Left ventricle myocardium superior (tissue), 1 donor: ENCODE results near the gene CACNA1F. TPM values are rescaled to one million over a fixed set of nuclear protein-coding genes. Genes with fewer than 3 reads are reported as not detected.
A peak's percentile ranks its signal among the peaks of the same experiment; 100 is the strongest.

Source experiments
- ATAC-seq: fragments of 200-7000 bp; cut with Tn5 transposase; one replicate; pipeline ENCODE4 v1.9.1; 2020; ENCODE audit warnings: mild to moderate bottlenecking, moderate library complexity
- DNase-seq: peaks from one replicate; pipeline ENCODE4 v3.0.0-alpha.2; 2020
- intact Hi-C: fragments of 100-400 bp; cut with micrococcal nuclease; formaldehyde crosslinking; loops from one replicate; pipeline ENCODE4 v1.11.0; 2022
- total RNA-seq: library from RNA; stranded (reverse); fragmentation: NEBNext Ultra II Directional; extraction: Animal tissue kit (Norgen Biotek cat#: 25700); gene quantifications from one replicate; pipeline ENCODE4 v1.2.1, GENCODE V29; 2021
- donor health status: DM: no; HTN: yes; CAD: no; lungs with severe emphysema.

CACNA1F gene
- total RNA-seq, 1 donor from 2014 or later = 0.47 TPM

DNA sequence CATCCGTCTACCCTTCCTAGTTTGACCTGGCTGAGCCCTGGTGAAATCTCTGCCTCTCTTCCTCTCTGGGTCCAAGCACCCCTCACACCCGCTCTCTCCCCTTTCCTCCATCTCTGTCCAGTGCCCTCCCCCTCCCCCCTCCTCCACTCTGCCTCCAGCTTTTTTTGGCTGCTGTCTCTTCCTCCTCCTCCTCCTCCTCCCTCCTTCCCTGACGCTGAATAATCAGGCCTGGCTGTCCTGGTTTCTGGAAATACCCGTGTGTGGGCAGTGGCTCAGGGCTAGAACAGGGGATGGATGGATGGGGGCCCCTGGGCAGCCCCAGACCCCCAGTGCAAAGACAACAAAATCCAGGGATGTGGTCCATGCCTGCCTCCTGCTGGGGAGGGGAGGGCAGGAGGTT, 28.4 kb downstream of the CACNA1F start:
- intact Hi-C loops = no loop called here
- DNase-seq (no peak), ATAC-seq (no peak)

DNA sequence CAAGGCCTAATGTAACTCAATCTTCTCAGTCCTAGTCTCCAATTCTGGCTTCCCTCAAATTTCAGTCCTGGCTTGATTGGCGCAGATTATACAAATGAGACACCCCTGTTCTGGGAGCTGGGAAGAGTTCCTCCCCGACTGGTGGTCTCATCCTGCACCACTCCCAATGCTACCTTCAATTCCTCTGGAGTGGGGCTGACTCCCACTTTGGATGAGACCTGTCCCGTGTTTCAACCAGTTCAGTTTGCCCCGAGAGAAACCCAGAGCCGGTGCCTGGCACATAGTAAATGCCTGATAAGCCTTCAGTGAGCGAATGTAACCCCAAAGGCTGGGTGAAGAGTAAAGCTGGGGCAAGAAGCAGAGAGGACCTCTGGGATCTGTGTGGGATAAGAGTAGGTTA, 29.1 kb downstream of the CACNA1F start:
- ATAC-seq = no peak
- DNase-seq = no peak
- intact Hi-C loops = no loop called here

DNA sequence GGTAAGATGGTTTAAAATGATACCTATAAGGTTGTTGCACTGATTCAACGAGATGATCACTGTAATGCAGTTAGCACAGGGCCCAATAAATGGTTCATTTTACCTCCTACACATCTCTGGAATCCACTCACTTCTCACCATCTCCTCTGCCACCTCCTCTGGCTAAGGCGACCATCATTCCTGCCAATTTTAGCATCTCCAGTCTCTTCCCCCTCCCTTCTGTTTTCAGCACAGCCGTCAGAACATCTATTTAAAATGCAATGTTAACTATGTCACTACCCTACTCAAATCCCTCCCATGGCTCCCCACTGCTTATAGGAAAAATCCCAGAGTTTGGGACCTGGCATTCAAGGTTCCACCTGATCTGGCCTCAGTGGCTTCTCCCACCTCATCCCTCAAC, 29.6 kb downstream of the CACNA1F start:
- intact Hi-C loops = no loop called here
- DNase-seq (no peak), ATAC-seq (no peak)

DNA sequence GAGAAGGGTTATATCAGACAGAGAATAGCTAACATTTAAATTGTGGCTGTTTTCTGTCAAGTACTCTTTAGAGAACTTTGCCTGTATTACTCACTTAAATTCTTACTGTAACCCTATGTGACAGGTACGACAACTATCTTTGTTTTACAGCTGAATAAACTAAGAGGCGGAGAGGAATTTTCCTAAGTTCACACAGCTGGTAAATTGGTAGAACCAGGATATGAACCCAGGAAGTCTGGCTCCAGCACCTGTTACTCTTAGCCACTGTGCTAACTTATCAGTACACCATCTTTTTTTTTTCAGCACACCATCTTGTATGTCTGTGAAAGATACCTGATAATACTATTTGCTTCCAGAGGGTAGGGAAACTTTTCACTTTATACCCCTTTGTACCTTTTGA, 31.1 kb downstream of the CACNA1F start:
- no peak for ATAC-seq
- intact Hi-C loops = no loop called here
- DNase-seq = no peak

DNA sequence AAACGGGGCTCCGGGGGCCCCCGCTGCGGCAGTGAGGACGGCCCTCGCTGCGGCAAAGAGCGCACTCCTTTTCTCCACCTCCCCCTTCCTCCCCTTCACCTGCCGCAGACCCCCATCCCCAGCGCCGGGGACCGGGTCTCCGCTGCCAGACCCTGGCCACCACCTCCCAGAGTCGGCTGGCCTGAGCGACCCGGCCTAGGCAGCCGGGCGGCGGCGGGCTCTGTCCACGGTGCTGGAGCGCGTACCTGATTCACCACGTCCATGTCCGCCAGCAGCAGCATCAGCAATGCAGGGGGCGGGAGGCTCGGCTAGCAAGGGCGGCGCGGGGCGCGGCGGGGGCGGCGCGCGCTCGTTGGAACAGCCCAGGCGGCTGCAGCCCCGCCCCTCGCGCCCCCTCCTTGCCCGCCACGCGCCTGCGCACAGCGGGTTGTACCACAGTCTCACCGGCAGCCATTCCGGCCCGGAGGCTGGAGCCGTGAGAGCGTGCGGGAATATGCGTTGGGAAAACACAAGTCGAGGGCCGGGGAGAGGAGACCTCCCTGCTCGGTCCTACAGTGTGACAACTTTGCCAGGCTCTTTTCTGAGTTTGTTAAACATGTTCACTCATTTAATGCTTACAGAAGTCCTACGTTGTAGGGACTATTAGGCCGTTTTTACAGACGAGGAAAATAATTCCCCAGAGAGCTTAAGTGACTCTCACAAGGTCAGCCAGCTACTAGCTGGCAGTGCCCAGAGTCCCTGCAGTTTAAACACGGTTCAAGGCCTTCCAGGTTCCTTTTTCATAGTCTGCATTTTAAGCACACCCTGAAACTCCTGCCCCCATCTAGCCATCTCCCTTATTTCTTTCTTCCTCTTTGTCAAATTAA, 33.0 kb downstream of the CACNA1F start, which contains the start of gene SYP:
Gene SYP (minus strand): TSS at position 288 of the 866 bp plus-strand sequence. CDS start 7 bp downstream, at position 281.
- DNase-seq = peak; percentile 94
- ATAC-seq = peak; percentile 97
- intact Hi-C loops = no loop called here

DNA sequence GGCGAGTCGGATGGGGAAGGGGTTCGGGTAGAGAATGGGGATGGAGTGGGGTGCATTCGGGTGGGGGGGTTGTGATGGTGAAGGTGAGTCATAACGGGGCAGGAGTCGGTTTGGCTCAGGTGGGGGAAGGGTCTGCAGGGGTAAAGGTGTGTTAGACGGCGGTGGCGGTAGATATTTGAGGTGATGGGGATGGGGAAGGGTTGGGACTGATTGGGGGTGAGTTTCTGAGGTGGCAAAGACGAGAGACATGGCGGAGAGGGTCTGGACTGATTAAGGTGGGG, 33.9 kb downstream of the CACNA1F start:
- intact Hi-C loops = no loop called here
- ATAC-seq = no peak
- DNase-seq = no peak

DNA sequence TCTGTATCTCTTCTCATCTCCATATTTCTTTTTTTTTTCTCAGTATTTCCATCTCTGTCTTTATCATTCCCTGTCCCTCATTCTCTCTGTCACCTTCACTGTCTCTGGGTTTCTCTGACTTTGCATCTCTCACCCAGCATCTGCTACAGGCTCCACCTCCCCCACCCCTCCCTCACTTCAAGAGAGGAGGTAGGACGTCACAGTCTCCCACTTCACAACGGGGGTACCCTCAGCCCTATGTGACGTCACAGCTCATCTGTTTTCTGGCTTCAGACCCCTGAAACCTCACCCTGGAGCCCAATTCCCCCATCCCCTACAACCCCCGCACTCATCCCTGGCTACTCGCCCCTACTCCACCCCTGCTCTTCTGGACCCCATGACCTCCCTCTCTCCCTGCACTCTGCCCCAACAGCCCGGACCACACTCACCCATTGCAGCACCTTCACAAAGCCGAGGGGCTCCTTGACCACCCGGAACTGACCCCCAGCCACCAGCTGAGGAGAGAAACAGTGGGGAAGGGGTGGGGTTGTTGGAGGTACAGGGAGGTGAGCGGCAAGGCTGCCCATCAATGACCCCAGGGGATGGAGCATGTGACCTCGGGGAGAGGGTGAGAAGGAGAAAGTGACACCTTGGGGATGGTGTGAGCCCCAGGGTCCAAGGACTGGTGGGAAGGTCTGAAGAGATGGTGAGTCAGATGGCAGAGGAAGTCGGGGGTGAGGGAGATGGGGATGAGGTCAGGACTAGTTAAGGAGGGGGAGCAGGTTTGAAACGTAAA, 34.4 kb downstream of the CACNA1F start:
- intact Hi-C loops = no loop called here
- no peak for ATAC-seq
- no peak for DNase-seq

DNA sequence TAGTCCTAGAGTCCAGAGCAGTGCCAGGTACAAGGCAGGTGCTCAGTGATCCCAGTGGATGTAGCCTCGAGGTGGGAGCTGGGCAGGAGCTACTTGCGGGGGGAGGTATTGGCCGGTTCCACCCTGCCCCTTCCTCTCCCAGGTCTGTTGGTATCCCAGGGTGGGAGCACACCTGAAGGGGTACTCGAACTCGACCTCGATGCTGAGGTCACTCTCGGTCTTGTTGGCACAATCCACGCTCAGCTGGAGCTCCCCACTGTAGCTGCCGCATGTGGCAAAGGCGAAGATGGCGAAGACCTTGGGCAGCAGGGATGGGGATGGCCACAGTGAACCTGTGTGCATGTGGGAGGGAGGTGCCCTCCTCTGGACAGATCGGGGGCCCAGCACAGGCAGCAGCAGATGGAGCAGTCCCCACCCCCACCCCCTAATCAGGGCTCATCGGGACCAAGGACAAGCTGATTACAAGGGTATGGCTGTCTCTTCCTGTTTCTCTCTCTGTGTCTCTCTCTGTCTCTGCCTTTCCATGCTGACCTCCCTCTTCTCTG, 35.5 kb downstream of the CACNA1F start:
- intact Hi-C loops = no loop called here
- DNase-seq (no peak), ATAC-seq (no peak)

DNA sequence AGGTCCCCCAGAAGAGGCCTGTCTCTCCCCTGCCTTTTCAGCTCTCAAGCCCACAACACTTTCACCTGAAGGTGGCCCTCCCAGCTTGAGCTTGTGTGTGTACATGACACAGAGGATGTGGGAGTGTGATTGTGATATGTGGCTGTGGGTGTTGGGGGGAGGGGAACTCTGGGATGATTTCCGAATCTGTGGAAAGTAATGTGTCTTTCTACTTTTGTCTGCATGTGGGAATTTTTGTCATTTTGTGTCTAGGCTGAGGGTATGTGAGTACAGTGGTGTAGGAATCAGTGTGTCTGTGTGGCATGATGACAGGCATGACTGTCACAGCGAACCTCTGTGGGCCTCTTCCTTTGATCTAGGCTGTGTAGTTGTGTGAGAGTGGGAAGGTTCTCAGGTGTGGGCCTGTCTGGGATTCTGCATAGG, 39.6 kb downstream of the CACNA1F start:
- DNase-seq (no peak), ATAC-seq (no peak)
- intact Hi-C loops = no loop called here

DNA sequence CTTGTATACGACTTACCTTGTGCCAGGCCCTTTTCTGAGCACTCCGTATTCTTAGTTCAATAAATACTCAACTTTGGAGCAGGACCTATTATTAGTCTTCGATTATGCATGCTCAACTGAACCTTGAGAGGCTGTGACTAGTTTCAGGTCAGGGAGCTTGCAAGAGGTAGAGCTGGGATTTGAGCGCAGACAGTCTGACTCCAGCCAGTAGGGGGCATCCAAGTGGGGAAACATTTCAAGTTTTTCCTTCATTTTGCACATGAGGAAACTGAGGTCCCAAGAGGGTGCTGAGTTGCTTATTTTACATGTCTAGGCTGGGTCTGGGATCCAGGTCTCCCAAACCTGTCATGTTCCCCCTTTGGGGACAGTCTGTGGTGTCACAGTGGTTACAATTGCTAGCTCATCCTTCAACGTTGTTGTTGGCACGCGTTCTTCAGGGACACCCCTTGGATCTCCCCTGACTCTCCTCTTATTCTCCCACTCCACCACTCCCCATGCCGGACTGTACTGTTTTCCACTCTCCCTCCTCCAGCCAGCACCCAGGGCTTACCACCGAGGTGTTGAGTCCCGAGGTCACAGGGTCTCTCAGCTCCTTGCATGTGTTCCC, 40.3 kb downstream of the CACNA1F start:
- DNase-seq = no peak
- ATAC-seq = no peak

DNA sequence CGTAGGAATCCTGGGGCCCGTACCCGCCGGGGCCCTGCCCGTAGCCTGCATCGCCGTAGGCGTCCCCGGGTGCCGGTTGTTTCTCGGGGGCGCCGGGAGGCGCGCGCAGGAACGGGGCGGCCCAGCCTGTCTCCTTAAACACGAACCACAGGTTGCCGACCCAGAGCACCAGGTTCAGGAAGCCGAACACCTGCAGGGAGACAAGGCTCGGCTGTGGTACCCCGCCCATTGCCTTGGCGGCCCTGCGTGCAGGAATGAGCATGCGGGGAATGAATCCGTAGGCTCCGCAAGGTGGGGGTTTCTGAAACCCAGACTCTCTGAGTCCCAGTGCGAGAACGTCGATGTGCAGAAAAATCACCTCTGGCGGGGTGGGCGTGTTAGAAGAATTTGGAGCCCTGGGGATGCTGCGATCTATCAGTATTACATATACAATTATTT, 41.5 kb downstream of the CACNA1F start:
- peak; percentile 0 for ATAC-seq
- intact Hi-C loops = no loop called here

More for the DNA sequence above, 40.3 kb downstream of the CACNA1F start:
- intact Hi-C loops = no loop called here

DNA sequence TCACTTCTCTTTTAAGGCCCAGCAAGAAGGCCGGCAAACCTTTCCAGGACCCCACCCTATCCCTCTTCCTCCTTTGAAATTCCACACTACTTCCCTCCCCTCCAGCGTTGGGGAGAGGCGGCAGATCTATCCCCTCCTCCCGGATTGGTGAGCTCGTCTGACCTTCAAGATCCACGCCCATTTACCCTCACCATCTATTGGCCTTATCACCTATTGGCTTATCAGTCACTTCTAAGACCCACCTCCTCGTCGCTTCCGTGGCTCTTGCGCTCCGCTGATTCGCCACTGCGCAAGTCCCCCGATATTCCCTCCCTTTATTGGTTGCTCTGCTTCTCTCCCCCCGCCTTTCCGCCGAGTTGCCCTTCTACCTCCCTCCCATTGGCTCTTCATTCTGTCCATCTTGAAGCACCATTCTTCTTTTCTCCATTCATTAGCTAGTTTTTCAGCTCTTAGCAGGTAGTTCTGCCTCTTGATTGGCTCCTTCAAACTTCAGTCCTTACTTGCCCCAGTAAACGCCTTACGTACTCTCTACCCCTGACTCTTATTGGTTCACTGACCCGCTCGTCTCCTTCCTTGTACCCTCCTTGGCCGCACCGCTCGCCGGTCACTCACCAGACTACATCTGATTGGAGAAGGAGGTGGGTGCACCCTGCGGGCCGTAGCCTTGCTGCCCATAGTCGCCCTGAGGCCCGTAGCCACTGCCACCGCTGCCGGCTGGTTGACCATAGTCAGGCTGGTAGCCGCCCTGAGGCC, 42.1 kb downstream of the CACNA1F start:
- intact Hi-C loops = no loop called here
- ATAC-seq (peak; percentile 92), DNase-seq (peak; percentile 91)

More for the DNA sequence above, 41.5 kb downstream of the CACNA1F start:
- no peak for DNase-seq

DNA sequence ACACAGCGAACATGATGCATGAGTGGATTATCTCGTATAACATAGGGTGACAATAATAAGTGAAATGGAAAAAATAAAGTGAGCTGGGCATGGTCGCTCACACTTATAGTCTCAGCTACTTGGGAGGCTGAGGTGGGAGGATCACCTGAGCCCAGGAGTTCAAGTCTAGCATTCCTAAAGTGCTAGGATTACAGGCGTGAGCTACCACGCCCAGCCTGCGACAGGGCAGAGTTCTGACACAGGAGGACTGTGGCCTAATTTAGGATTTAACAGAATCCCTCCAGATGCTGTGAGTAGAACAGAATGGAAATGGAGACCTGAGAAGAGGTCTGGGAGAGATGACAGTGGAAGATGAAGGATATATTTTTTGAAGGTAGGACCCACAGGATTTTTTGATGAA, 43.5 kb downstream of the CACNA1F start:
- DNase-seq = no peak
- ATAC-seq = no peak
- intact Hi-C loops = no loop called here

DNA sequence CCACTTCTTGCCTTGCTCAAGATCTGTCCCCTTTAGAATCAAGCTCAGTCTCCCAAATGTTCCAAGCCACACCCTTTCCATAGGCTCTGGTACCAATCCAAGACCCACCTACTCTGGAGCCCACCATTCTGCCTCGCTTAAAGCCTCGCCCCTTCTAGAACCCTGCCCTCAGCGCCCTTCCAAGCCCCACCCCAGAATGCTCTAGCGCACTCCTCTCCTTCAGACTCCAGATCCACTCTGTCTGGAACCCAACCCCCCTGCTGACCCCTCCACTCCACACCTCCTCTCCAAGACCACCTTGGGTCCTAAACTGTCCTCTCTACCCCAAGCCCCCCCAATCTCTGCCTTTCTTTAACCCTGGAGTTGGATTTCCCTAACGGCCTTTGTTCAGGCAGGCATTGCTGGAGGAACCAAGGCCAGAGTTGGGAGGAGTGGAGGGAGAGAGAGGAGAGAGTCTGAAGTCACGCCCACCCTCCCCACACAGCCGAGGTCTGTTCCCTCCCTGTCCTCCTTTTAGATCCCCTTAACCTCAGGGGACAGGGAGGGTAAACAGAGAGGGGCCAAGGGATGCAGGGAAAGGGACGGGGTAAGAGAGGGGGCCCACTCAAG, 44.6 kb downstream of the CACNA1F start:
- DNase-seq (no peak), ATAC-seq (no peak)
- intact Hi-C loops = no loop called here

DNA sequence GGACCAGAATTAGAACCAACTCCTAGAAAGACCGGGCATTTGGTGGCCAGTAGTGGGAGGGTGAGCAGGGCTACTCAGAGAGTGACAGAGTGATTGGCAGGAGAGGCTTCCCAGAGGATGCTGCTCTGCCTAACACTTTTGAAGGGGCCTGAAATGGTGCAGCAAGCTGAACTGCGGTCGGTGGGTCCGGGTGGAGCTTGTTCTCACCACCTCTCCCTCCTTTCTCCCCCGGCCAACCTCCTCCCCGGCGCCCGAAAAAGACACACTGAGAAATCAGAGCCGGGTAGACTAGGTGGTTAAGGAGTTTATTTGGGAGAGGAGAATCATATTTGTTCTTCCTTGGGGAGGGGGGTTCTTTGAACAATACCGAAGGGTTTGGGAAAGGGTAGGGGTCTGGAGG, 45.6 kb downstream of the CACNA1F start:
- DNase-seq (no peak), ATAC-seq (no peak)

DNA sequence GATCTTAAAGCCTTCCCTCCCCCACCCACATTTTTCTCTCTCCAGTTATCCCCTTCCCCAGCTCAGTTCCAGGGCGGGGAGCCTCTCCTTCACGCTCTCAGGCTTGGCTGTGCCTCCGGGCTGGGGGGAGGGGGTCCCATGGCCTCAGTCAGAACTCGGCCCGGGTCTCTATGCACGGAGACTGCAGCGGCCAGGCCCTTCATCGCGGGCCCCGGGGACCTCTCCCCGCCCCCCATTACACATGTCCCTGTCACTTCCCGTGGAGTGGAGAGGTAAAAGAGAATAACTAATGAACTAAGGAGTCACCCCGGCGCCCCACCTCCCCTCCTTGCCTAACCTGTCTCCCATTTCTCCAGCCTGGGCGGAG, 46.1 kb downstream of the CACNA1F start:
- ATAC-seq (no peak), DNase-seq (no peak)
- intact Hi-C loops = no loop called here

More for the DNA sequence above, 45.6 kb downstream of the CACNA1F start:
- intact Hi-C loops = no loop called here

DNA sequence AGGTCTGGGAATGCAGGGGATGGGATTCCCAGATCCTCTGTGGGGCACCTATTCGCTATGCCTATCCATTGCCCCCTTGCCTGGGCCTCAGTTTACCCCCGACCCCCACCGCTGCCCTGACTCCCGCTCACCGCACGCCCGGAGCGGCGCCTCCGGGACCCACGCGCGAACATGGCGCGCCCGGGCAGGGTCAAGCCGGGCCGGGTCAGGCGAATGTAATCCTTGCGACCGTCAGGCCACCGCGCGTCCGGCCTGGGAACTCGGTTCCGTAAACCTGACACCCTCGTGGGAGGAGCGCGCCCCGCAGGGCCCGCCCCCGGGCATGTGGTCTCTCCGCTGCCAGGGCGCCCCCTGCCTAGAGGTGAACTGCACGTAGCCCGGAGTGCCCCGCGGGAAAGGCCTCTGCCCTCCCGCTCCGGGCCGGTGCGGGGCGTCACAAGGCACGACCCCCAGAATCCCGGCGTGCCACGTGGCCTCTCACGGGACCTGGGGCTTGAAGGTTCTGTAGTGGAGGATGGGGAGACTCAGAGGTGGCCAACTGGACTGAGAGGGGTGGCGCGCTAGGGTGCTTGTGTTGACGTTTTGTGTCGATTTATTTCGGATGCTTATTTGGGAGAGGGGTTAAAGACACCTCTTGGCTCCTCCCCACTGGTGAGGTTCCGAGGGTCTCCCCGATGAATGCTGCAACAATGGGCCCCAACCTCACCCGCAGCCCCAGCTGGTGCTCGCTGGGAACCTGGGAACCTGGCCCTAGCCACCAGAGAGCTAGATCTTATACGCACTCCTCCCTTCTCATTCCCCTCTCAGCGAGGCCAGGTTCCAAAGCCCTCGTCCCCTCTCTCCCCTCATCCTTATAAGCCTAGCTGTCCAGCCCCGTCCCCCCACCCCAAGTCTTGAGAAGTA, 46.8 kb downstream of the CACNA1F start, which contains the start of gene PRICKLE3:
Gene PRICKLE3 (minus strand): TSS at position 249 of the 903 bp plus-strand sequence. CDS start 76 bp downstream, at position 173.
- intact Hi-C loops = no loop called here
- ATAC-seq (peak; percentile 52), DNase-seq (peak; percentile 92)
